K562 (cell line): ENCODE measurements around the gene MEIS1. TPM values are rescaled to one million over a fixed set of nuclear protein-coding genes. Genes with fewer than 3 reads are reported as not detected.

Experiments
- ATAC-seq: fragments of 200-7000 bp; cut with Tn5 transposase; 3 replicates; pipeline ENCODE4 v1.9.1; 2020; ENCODE audit warnings: moderate library complexity
- BruUV-seq: library from RNA; stranded (reverse); fragments of 400-500 nt; replicated peaks from 2 replicates; lab custom pipeline; 2021; lab: Mats Ljungman, UMichigan
- CTCF ChIA-PET: fragments of 300-600 bp; formaldehyde crosslinking; extraction: SDS; loops from one replicate; lab custom pipeline; 2021; ENCODE audit warnings: low intra/inter-chr PET ratio; lab: Yijun Ruan, JAX
- POLR2A ChIA-PET: fragments of 300-600, 350-650 bp; sonication (Branson Sonifier 250); formaldehyde crosslinking; extraction: SDS; loops from one replicate; lab custom pipeline; 2021; ENCODE audit warnings: antibody characterized with exemption, inconsistent platforms; lab: Yijun Ruan, JAX
- DNase-seq, 4 experiments: peaks; one replicate each; pipeline versions ENCODE4 v3.0.0 to v3.0.0-alpha.2; 2011 to 2018; ENCODE audit warnings: low spot score in 3 of 4, mixed read lengths in 3 of 4; ENCODE audit errors: extremely low read depth in 1 of 4
- FAIRE-seq: peaks from 2 replicates; lab custom pipeline; 2011; peaks lifted over from hg19 to GRCh38; lab: Jason Lieb, UNC
- H2AFZ ChIP-seq: 2 replicates; pipeline ENCODE4 v1.6.0; 2011; ENCODE audit warnings: low read depth, low read length, control low read depth, inconsistent platforms
- H3K27ac ChIP-seq: fragments of 200-600 bp; 3 replicates; pipeline ENCODE4 v1.8.0; 2011; ENCODE audit warnings: low read depth, mild to moderate bottlenecking, control low read depth, inconsistent platforms, low read length, moderate library complexity, mixed read lengths; ENCODE audit errors: extremely low read depth
- H3K27me3 ChIP-seq, 2 experiments: fragments of 300-600 bp in 1 of 2; 2 replicates in 1 of 2; 3 replicates in 1 of 2; pipeline versions ENCODE4 v1.6.0 to v1.8.0; 2011; ENCODE audit warnings: inconsistent platforms in 2 of 2, low read length in 2 of 2, mild to moderate bottlenecking in 1 of 2, mixed read lengths in 1 of 2, moderate library complexity in 1 of 2; ENCODE audit not compliant: control insufficient read depth in 2 of 2, insufficient read depth in 2 of 2
- H3K36me3 ChIP-seq: fragments of 300-600 bp; 3 replicates; pipeline ENCODE4 v1.8.0; 2011; ENCODE audit warnings: mild to moderate bottlenecking, low read length, inconsistent platforms; ENCODE audit not compliant: control insufficient read depth, insufficient read depth
- H3K4me1 ChIP-seq, 2 experiments: fragments of 200-600 bp in 1 of 2; replicated peaks in 1 of 2; 2 replicates in 1 of 2; 3 replicates in 1 of 2; pipeline versions ENCODE4 v1.5.1 to v1.8.0; 2011; ENCODE audit warnings: inconsistent platforms in 2 of 2, low read length in 2 of 2, mild to moderate bottlenecking in 1 of 2, mixed read lengths in 1 of 2, moderate library complexity in 1 of 2; ENCODE audit not compliant: control insufficient read depth in 2 of 2, insufficient read depth in 2 of 2
- H3K4me2 ChIP-seq: 2 replicates; pipeline ENCODE4 v1.6.1; 2011; ENCODE audit warnings: low read length, control low read depth, inconsistent platforms, mixed read lengths; ENCODE audit not compliant: insufficient read depth
- H3K4me3 ChIP-seq: fragments of 200-600 bp; sonication (generic), shearing (Covaris generic); 2 replicates; pipeline ENCODE4 v1.5.1; 2016; ENCODE audit warnings: control low read depth, inconsistent platforms
- H3K79me2 ChIP-seq: fragments of 200-600 bp; 3 replicates; pipeline ENCODE4 v1.8.0; 2011; ENCODE audit warnings: low read length, inconsistent platforms; ENCODE audit not compliant: control insufficient read depth, insufficient read depth
- H3K9ac ChIP-seq, 2 experiments: 2 replicates each; pipeline versions ENCODE4 v1.6.0 to v1.6.1; 2011; ENCODE audit warnings: low read depth in 2 of 2, low read length in 2 of 2, control low read depth in 1 of 2, inconsistent platforms in 1 of 2, mild to moderate bottlenecking in 1 of 2, mixed read lengths in 1 of 2; ENCODE audit not compliant: insufficient read depth in 1 of 2
- H3K9me1 ChIP-seq: one replicate; pipeline ENCODE4 v1.6.0; 2011; ENCODE audit warnings: inconsistent platforms, mild to moderate bottlenecking, low read length, moderate library complexity; ENCODE audit not compliant: control insufficient read depth, insufficient read depth
- H3K9me3 ChIP-seq: replicated peaks from 2 replicates; pipeline ENCODE4 v1.5.1; 2011; ENCODE audit warnings: low read depth, low read length, inconsistent platforms; ENCODE audit not compliant: control insufficient read depth, insufficient read depth
- H4K20me1 ChIP-seq: replicated peaks from 2 replicates; pipeline ENCODE4 v1.6.1; 2011; ENCODE audit warnings: low read length, inconsistent platforms, mixed read lengths; ENCODE audit not compliant: control insufficient read depth, insufficient read depth
- ARID2 ChIP-seq: fragments of 450-650 bp; IDR thresholded peaks from 2 replicates; pipeline ENCODE4 v1.6.1; 2017; ENCODE audit warnings: antibody characterized with exemption, mild to moderate bottlenecking
- CBX2 ChIP-seq: fragments of 200-600 bp; sonication (generic); IDR thresholded peaks from one replicate; pipeline ENCODE4 v1.6.1; 2012; ENCODE audit warnings: mild to moderate bottlenecking, low read length, inconsistent platforms; ENCODE audit not compliant: insufficient read depth, poor library complexity, severe bottlenecking
- DDX20 ChIP-seq: fragments of 450-650 bp; IDR thresholded peaks from 2 replicates; pipeline ENCODE4 v1.6.1; 2016; ENCODE audit warnings: missing genetic modification characterization, low read depth, mild to moderate bottlenecking, missing compliant biosample characterization, moderate library complexity
- HDAC6 ChIP-seq: IDR thresholded peaks from 2 replicates; pipeline ENCODE4 v1.6.1; 2012; ENCODE audit warnings: low read depth, mild to moderate bottlenecking, control low read depth, inconsistent platforms, low read length, moderate library complexity
- MCM5 ChIP-seq: fragments of 450-650 bp; IDR thresholded peaks from 2 replicates; pipeline ENCODE4 v1.6.1; 2016; ENCODE audit warnings: low read depth
- PML ChIP-seq: IDR thresholded peaks from 2 replicates; pipeline ENCODE4 v1.6.1; 2012; ENCODE audit warnings: low read length, inconsistent platforms
- RBBP5 ChIP-seq: fragments of 200-600 bp; sonication (generic); IDR thresholded peaks from 2 replicates; pipeline ENCODE4 v1.6.1; 2012; ENCODE audit warnings: borderline replicate concordance, mild to moderate bottlenecking, low read length, control low read depth, inconsistent platforms; ENCODE audit not compliant: insufficient read depth, poor library complexity, severe bottlenecking
- RBFOX2 ChIP-seq: fragments of 200-400 bp; formaldehyde crosslinking; IDR thresholded peaks from 2 replicates; pipeline ENCODE4 v1.6.1; 2017; ENCODE audit warnings: low read depth, mild to moderate bottlenecking, low read length, moderate library complexity
- SIN3B ChIP-seq: fragments of 450-650 bp; IDR thresholded peaks from 2 replicates; pipeline ENCODE4 v1.6.1; 2017; ENCODE audit warnings: low read depth, mild to moderate bottlenecking, moderate library complexity
- SLC30A9 ChIP-seq: fragments of 250-450 bp; sonication (Bioruptor Pico); IDR thresholded peaks from 2 replicates; pipeline ENCODE4 v1.8.0; 2022; ENCODE audit warnings: mild to moderate bottlenecking, moderate library complexity
- TOE1 ChIP-seq, 2 experiments: fragments of 450-650 bp in 1 of 2; sonication (generic) in 1 of 2; formaldehyde crosslinking in 1 of 2; IDR thresholded peaks; 2 replicates each; pipeline versions ENCODE4 v1.7.1 to v1.8.0; 2016 to 2022; ENCODE audit warnings: borderline replicate concordance in 2 of 2, mild to moderate bottlenecking in 2 of 2, antibody characterized with exemption in 1 of 2, inconsistent platforms in 1 of 2, low read depth in 1 of 2, missing genetic modification reagents in 1 of 2, moderate library complexity in 1 of 2
- WGBS: fragments of 100-300 bp; shearing (Covaris generic); methylation state at CpG from one replicate; pipeline ENCODE4 v1.1.6; 2016; ENCODE audit warnings: low coverage, mixed read lengths; ENCODE audit not compliant: insufficient coverage; ENCODE audit errors: missing lambda C conversion rate; 5-methylcytosine and 5-hydroxymethylcytosine counted together
- in situ Hi-C: fragments of 300-500 bp; cut with MboI; formaldehyde crosslinking; loops from 4 replicates; pipeline ENCODE4 v1.15.0; 2018; ENCODE audit warnings: inconsistent platforms, mixed read lengths
- intact Hi-C: fragments of 100-400 bp; cut with micrococcal nuclease; formaldehyde crosslinking; loops from 2 replicates; pipeline ENCODE4 v1.14.2; 2022
- polyA plus RNA-seq, 8 experiments: library from polyadenylated mRNA; depleted of rRNA in 4 of 8; stranded (reverse) in 5 of 8; unstranded in 3 of 8; fragments of >200 nt; fragmentation: Nextera tagmentation in 2 of 8; fragmentation: Illumina TruSeq in 1 of 8; extraction: Ambion mirVana in 2 of 8; extraction: Trizol in 1 of 8; gene quantifications; 2 replicates each; pipeline versions ENCODE4 v1.2.1 to v1.2.3, GENCODE V29; 2011 to 2014; ENCODE audit warnings: inconsistent platforms in 1 of 8, missing spikeins in 1 of 8
- total RNA-seq, 7 experiments: library from RNA; depleted of rRNA in 6 of 7; stranded (reverse); fragments of >200 nt in 6 of 7; fragmentation: Illumina TruSeq in 2 of 7; extraction: Trizol in 2 of 7; gene quantifications; 2 replicates each; pipeline versions ENCODE4 v1.2.1 to v1.2.3, GENCODE V29; 2011 to 2021; ENCODE audit warnings: low replicate concordance in 1 of 7
- TF ChIP-seq, protein P1 (sequence below), 2 experiments: IDR thresholded peaks; 2 replicates each; pipeline ENCODE4 v1.6.1; 2012; ENCODE audit warnings: improper control_type of control experiment in 2 of 2, low read depth in 2 of 2, low read length in 2 of 2, borderline replicate concordance in 1 of 2
- TF ChIP-seq, protein P2 (sequence below): fragments of 250-450 bp; sonication (Bioruptor Pico); IDR thresholded peaks from 2 replicates; pipeline ENCODE4 v1.5.0; 2020; ENCODE audit warnings: mild to moderate bottlenecking

Gene MEIS1
- total and polyA plus RNA-seq, 9 of the 15 experiments (the other 6 are each of a cell fraction or from before 2014, with no cell fraction given) = 2.3 to 9.0 (median 5.9) TPM

DNA sequence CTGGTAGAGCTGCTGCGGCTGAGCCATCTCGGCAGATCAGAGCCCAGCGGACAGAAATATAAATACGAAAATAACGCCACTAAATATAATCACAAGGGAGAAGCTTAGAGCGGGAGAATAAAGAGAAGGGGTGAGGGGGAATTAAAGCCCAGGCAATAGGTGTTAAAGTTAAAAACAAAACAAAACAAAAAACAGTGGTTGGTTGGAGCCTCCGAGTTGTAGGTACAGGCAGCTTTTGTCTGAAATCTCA lies 1.3 kb upstream of the MEIS1 start (continued):
- TF ChIP-seq TOE1 (IDR thresholded peaks at IDR 0.05; ENCODE audit: borderline replicate concordance) (no peak), TOE1 (CRISPR knock-in tag; IDR thresholded peaks at IDR 0.05; ENCODE audit: borderline replicate concordance, low read depth) (no peak), PML (no peak)

DNA sequence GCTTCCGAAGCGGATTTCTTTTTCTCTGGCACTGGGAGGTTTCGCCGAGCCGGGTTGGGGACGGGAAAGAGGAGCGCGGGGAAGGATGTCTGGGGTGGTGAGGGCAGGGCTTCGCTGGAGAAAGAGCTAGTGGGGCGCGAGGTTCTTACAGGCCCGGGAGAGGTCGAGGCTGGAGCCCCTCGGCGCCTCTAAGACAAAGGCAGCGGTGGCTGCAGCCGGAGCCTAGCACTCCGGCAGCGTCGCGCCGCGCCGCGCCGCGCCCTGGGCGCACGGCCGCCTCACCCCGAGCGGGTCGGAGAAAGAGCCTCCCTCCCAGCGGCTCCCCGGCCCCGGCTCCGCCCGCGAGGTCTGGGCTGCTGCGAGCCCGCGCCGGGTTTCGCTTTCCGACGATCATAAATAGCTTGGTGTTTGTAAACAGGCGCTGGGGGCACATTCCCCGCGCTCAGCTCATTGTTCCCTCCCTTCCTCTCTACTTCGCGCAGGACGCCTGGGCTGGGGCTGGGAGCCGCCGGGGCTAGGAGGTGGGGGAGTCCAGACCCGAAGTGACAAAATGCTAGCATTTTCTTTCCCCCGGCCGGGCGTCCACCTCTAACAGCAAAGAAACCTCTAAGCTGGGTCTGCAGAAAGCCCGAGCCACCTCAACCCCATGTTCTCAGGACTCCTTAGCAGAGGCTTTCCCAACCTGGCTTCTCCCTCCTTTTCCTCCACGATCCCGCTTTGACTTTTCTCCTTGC lies 813 bp upstream of the MEIS1 start:
- Histone ChIP-seq H3K27ac (no peak overlapping the region), H2AFZ (peak overlapping the region; percentile 96), H3K36me3 (peaks cover 8% of the 10 kb centered on the region; the same call in 2 of the 3 replicates), H3K9me1 (no peaks in the 10 kb centered on the region), H3K79me2 (peaks cover 16% of the 10 kb centered on the region; the same call in 2 of the 3 replicates), H4K20me1 (no peaks in the 10 kb centered on the region), H3K27me3 (no peaks in the 10 kb centered on the region), H3K9me3 (no peaks in the 10 kb centered on the region), H3K4me3 (peak overlapping the region; percentile 50), H3K4me2 (peak overlapping the region; percentile 82), H3K4me1 (peaks cover 0 to 28% of the 10 kb centered on the region in 2 experiments; a peak in 3 of 5 replicates), H3K9ac (peak overlapping the region; percentile 70 to 91)
- intact Hi-C loops (loop anchor here (2.0 to 10.0 kb wide), 3 partner anchors 63 to 1403 kb away; no protein-coding TSS in a partner anchor), in situ Hi-C loops (no loop called here)
- no TSS peak for BruUV-seq
- CTCF ChIA-PET = interaction anchor here (0.8 kb wide), 1 partner anchor 144 kb away, joined by 3 read pairs; no protein-coding TSS in a partner anchor
- no peak for FAIRE-seq
- peak; percentile 39 to 52 (median 42) for DNase-seq
- POLR2A ChIA-PET = interaction anchor here (0.5 to 1.0 kb wide), 4 partner anchors 18 to 1376 kb away, joined by 3 to 4 read pairs (median 3); no protein-coding TSS in a partner anchor
- WGBS = under 1% methylated on average over 52 of the region's 61 CpGs
- ATAC-seq = peak; percentile 70
- no peak for TF ChIP-seq DDX20 (tag)
- no peak for TF ChIP-seq CBX2
- TF ChIP-seq RBBP5 = peak; percentile 29
- peak; percentile 98 for TF ChIP-seq HDAC6
- no peak for TF ChIP-seq SLC30A9 (CRISPR knock-in tag)
- TF ChIP-seq RBFOX2 = peak; percentile 8; the same call in 1 of the 2 replicates
- 0 out of 2 replicates have a peak, but pooled peaks have one; percentile 17 for TF ChIP-seq SIN3B
- TF ChIP-seq ARID2 = no peak
- TF ChIP-seq, protein P1, sequence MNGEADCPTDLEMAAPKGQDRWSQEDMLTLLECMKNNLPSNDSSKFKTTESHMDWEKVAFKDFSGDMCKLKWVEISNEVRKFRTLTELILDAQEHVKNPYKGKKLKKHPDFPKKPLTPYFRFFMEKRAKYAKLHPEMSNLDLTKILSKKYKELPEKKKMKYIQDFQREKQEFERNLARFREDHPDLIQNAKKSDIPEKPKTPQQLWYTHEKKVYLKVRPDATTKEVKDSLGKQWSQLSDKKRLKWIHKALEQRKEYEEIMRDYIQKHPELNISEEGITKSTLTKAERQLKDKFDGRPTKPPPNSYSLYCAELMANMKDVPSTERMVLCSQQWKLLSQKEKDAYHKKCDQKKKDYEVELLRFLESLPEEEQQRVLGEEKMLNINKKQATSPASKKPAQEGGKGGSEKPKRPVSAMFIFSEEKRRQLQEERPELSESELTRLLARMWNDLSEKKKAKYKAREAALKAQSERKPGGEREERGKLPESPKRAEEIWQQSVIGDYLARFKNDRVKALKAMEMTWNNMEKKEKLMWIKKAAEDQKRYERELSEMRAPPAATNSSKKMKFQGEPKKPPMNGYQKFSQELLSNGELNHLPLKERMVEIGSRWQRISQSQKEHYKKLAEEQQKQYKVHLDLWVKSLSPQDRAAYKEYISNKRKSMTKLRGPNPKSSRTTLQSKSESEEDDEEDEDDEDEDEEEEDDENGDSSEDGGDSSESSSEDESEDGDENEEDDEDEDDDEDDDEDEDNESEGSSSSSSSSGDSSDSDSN (IDR thresholded peaks at IDR 0.05; ENCODE audit: borderline replicate concordance in 1 of 2, low read depth in 2 of 2, low read length in 2 of 2) = peak; percentile 24 to 66; a peak in 3 of 4 replicates
- TF ChIP-seq, protein P2, sequence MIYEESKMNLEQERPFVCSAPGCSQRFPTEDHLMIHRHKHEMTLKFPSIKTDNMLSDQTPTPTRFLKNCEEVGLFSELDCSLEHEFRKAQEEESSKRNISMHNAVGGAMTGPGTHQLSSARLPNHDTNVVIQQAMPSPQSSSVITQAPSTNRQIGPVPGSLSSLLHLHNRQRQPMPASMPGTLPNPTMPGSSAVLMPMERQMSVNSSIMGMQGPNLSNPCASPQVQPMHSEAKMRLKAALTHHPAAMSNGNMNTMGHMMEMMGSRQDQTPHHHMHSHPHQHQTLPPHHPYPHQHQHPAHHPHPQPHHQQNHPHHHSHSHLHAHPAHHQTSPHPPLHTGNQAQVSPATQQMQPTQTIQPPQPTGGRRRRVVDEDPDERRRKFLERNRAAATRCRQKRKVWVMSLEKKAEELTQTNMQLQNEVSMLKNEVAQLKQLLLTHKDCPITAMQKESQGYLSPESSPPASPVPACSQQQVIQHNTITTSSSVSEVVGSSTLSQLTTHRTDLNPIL (CRISPR knock-in tag) = no peak
- no peak for TF ChIP-seq MCM5
